Muscle layer of colon (tissue), 2 donors: Measurements from ENCODE around the gene GPR55.

Experiments
- H3K27ac ChIP-seq: one replicate; pipeline ENCODE4 v1.7.0; 2013; ENCODE audit warnings: low read depth, mild to moderate bottlenecking, low read length, moderate library complexity
- H3K27me3 ChIP-seq, 2 donors: one replicate each; pipeline ENCODE4 v1.7.0; 2013; ENCODE audit warnings: low read length in 2 of 2, mild to moderate bottlenecking in 2 of 2; ENCODE audit not compliant: insufficient read depth in 2 of 2, control insufficient read depth in 1 of 2
- H3K36me3 ChIP-seq: one replicate; pipeline ENCODE4 v1.7.0; 2013; ENCODE audit warnings: mild to moderate bottlenecking, low read length; ENCODE audit not compliant: insufficient read depth
- H3K4me1 ChIP-seq: one replicate; pipeline ENCODE4 v1.7.0; 2013; ENCODE audit warnings: mild to moderate bottlenecking, low read length; ENCODE audit not compliant: insufficient read depth
- H3K4me3 ChIP-seq, 2 donors: one replicate each; pipeline ENCODE4 v1.7.0; 2013; ENCODE audit warnings: low read length in 2 of 2, low read depth in 1 of 2, mild to moderate bottlenecking in 1 of 2, moderate library complexity in 1 of 2
- H3K9ac ChIP-seq: one replicate; pipeline ENCODE4 v1.7.0; 2013; ENCODE audit warnings: low read length
- H3K9me3 ChIP-seq: one replicate; pipeline ENCODE4 v1.7.0; 2013; ENCODE audit warnings: mild to moderate bottlenecking, low read length
- donor health status: abdominal sarcoma.
- donor health status: Adenocarcinoma of cecum.

GPR55 gene

GRCh38 chr2:230901006-230901405, 24.0 kb downstream of the GPR55 start:
- no peak overlapping the region for H3K4me3 ChIP-seq
- no peaks in the 10 kb centered on the region for H3K9me3 ChIP-seq
- H3K27ac ChIP-seq = no peak overlapping the region
- H3K9ac ChIP-seq = no peak overlapping the region
- no peaks in the 10 kb centered on the region for H3K4me1 ChIP-seq
- no peaks in the 10 kb centered on the region for H3K27me3 ChIP-seq
- no peaks in the 10 kb centered on the region for H3K36me3 ChIP-seq

- Histone ChIP-seq H3K36me3 (no peaks in the 10 kb centered on the region), H3K27me3 (no peaks in the 10 kb centered on the region), H3K27ac (no peak overlapping the region), H3K4me3 (no peak overlapping the region), H3K4me1 (no peaks in the 10 kb centered on the region), H3K9ac (no peak overlapping the region), H3K9me3 (no peaks in the 10 kb centered on the region)
Measured at GRCh38 chr2:230900336-230900995, 24.6 kb downstream of the GPR55 start.

DNA sequence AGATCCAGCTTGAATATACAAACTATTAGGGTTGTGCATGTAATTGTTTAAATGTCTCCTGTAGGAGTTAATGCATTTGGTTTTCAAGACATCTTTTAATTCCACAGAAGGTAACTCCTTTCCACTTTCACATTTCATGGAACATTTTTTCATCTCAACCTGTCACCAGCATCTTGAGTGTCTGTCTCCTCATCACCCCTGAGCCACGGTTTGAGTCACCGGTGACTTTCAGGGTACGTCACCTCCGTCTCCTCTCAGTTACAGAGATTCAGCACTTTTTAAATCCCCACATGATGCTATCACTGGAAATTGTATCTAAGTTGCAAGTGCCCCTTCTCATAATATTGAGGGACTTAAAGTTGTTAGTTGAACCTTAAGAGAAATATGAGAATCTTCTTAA, 25.3 kb downstream of the GPR55 start:
- H3K4me3 ChIP-seq = no peak overlapping the region
- no peak overlapping the region for H3K9ac ChIP-seq
- H3K4me1 ChIP-seq = no peaks in the 10 kb centered on the region
- no peaks in the 10 kb centered on the region for H3K9me3 ChIP-seq
- H3K27me3 ChIP-seq = no peaks in the 10 kb centered on the region
- H3K27ac ChIP-seq = no peak overlapping the region
- no peaks in the 10 kb centered on the region for H3K36me3 ChIP-seq

GRCh38 chr2:230899287-230899686, 25.8 kb downstream of the GPR55 start:
- Histone ChIP-seq H3K4me1 (no peaks in the 10 kb centered on the region), H3K9ac (no peak overlapping the region), H3K27ac (no peak overlapping the region), H3K27me3 (no peaks in the 10 kb centered on the region), H3K4me3 (no peak overlapping the region), H3K36me3 (no peaks in the 10 kb centered on the region), H3K9me3 (no peaks in the 10 kb centered on the region)

GRCh38 chr2:230898713-230899091, 26.3 kb downstream of the GPR55 start:
- Histone ChIP-seq H3K4me1 (no peaks in the 10 kb centered on the region), H3K9ac (no peak overlapping the region), H3K9me3 (no peaks in the 10 kb centered on the region), H3K36me3 (no peaks in the 10 kb centered on the region), H3K27me3 (no peaks in the 10 kb centered on the region), H3K4me3 (no peak overlapping the region), H3K27ac (no peak overlapping the region)

DNA sequence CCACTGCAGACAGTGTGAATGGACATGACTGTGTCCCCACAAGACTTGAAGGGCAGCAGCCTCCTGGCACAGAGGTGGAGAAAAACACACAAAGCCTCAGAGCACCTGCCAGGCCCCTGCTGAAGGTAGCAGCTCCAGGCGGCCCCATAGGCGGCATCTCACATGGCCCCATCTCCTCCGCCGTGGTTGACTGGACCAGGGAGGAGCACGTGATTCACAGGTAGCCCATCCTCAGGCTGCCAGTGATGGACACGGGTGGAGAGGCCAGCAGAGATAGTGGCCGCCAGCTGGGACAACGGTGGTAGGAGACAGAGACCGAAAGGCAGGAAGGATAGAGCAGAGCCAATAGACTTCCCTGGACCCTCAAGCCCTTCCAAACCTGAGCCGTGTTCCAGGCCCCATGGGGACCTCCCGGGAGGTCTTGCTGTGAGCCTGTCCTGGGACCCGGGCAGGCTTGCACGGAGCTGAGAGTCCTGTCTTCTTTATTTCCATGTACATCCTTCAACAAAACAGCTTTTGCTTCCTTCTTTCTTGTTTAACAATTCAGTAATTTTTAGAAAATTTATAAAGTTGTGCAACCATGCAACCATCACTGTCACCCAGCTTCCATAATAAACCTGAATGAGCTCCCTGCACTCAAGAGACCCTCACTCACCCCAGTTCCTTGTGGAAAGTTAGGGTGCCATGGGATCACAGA, 26.9 kb downstream of the GPR55 start:
- no peaks in the 10 kb centered on the region for H3K4me1 ChIP-seq
- H3K9ac ChIP-seq = no peak overlapping the region
- H3K36me3 ChIP-seq = no peaks in the 10 kb centered on the region
- no peak overlapping the region for H3K4me3 ChIP-seq
- no peak overlapping the region for H3K27ac ChIP-seq
- H3K9me3 ChIP-seq = no peaks in the 10 kb centered on the region
- no peaks in the 10 kb centered on the region for H3K27me3 ChIP-seq

DNA sequence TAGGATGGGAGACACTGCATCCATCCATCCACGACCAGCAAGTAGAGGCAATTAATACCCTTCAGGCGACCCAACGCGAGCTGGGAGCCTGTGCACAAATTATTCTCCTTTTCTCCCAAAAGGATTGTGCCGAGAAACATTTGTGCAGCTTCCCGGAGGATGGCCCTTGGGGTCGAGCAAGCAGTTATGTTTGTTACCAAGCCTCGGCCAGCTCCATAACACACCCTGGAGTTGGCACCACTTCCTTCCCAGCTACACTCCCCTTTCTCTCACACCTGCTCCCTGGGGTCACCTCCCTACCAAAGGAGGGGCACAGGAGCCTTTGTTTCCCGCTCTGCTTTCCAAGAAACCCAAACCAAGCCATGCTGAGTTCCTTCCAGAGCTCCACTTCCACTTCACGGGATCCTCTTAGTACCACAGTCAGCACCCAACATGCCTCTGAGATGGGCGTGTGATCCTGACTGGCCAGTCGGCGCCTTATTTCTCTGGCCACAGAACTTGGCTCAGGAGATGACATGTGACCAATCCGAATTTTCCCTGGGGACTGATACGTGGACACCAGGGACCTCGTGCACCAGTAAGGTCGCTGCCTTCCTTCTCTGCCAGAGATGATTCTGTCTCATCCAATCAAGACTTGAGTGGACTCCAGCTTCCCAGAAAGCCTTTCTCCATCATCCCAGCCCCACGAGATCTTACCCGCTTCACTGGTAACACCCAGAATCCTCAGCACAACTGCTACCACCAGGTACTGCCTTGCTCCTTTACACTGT, 28.5 kb downstream of the GPR55 start:
- no peaks in the 10 kb centered on the region for H3K36me3 ChIP-seq
- no peak overlapping the region for H3K27ac ChIP-seq
- H3K4me3 ChIP-seq = no peak overlapping the region
- H3K4me1 ChIP-seq = no peaks in the 10 kb centered on the region
- H3K9ac ChIP-seq = no peak overlapping the region
- H3K27me3 ChIP-seq = no peaks in the 10 kb centered on the region
- H3K9me3 ChIP-seq = no peaks in the 10 kb centered on the region

- Histone ChIP-seq H3K36me3 (no peaks in the 10 kb centered on the region), H3K9ac (no peak overlapping the region), H3K27ac (no peak overlapping the region), H3K4me1 (no peaks in the 10 kb centered on the region), H3K27me3 (no peaks in the 10 kb centered on the region), H3K9me3 (no peaks in the 10 kb centered on the region), H3K4me3 (no peak overlapping the region)
Measured at GRCh38 chr2:230895536-230896345, 29.3 kb downstream of the GPR55 start.

GRCh38 chr2:230893841-230894781, 30.9 kb downstream of the GPR55 start:
- Histone ChIP-seq H3K9ac (no peak overlapping the region), H3K27me3 (no peaks in the 10 kb centered on the region), H3K27ac (no peak overlapping the region), H3K9me3 (no peaks in the 10 kb centered on the region), H3K4me3 (no peak overlapping the region), H3K36me3 (no peaks in the 10 kb centered on the region), H3K4me1 (no peaks in the 10 kb centered on the region)

DNA sequence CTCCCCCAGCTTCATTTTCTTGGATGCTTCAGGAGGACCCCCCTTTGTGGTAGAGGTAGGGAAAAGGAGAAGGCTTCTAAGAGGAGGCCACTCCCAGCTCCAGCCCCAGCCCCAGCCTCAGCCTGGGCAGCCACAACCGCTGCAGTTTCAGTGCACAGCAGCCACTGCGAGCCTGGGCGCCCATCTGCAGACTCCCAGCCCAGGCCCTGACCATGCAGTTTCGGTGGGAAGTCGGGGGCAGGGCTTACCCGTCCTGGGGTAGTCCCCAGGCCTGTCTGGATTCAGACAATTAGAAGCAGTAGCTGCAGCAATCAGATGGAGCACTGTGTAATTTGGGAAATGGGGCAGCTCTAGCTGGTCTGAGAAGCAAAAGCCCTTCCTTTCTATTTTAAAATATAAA, 31.7 kb downstream of the GPR55 start:
- Histone ChIP-seq H3K36me3 (no peaks in the 10 kb centered on the region), H3K9me3 (no peaks in the 10 kb centered on the region), H3K4me3 (no peak overlapping the region), H3K27ac (no peak overlapping the region), H3K27me3 (no peaks in the 10 kb centered on the region), H3K4me1 (no peaks in the 10 kb centered on the region), H3K9ac (no peak overlapping the region)
